ENCODE data around the gene IL3. TPM values are rescaled to one million over a fixed set of nuclear protein-coding genes. Genes with fewer than 3 reads are reported as not detected.

Gene IL3
- total and polyA plus RNA-seq, 2 experiments from 2014 or later = not detected

DNA sequence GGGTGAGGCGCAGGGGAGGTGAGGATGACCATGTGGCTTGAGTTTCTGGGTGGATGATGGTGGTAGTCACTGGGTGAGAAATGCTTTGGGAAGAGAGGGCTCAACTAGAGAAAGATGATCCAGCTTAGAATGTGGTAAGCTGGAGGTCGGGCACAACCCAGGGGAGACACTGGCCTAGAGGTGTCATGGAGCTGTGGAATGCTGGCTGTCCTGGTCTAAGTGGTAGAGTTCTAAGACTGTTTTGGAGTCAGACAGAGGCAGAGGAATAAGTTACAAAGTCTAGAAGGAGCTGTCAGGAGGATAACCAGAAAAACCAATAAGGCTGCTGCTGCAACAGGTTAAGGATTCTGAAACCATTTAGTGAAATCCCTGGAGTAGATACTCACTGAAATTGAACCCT is 29.8 kb upstream of the IL3 start (continued):
- TF ChIP-seq, protein P1, sequence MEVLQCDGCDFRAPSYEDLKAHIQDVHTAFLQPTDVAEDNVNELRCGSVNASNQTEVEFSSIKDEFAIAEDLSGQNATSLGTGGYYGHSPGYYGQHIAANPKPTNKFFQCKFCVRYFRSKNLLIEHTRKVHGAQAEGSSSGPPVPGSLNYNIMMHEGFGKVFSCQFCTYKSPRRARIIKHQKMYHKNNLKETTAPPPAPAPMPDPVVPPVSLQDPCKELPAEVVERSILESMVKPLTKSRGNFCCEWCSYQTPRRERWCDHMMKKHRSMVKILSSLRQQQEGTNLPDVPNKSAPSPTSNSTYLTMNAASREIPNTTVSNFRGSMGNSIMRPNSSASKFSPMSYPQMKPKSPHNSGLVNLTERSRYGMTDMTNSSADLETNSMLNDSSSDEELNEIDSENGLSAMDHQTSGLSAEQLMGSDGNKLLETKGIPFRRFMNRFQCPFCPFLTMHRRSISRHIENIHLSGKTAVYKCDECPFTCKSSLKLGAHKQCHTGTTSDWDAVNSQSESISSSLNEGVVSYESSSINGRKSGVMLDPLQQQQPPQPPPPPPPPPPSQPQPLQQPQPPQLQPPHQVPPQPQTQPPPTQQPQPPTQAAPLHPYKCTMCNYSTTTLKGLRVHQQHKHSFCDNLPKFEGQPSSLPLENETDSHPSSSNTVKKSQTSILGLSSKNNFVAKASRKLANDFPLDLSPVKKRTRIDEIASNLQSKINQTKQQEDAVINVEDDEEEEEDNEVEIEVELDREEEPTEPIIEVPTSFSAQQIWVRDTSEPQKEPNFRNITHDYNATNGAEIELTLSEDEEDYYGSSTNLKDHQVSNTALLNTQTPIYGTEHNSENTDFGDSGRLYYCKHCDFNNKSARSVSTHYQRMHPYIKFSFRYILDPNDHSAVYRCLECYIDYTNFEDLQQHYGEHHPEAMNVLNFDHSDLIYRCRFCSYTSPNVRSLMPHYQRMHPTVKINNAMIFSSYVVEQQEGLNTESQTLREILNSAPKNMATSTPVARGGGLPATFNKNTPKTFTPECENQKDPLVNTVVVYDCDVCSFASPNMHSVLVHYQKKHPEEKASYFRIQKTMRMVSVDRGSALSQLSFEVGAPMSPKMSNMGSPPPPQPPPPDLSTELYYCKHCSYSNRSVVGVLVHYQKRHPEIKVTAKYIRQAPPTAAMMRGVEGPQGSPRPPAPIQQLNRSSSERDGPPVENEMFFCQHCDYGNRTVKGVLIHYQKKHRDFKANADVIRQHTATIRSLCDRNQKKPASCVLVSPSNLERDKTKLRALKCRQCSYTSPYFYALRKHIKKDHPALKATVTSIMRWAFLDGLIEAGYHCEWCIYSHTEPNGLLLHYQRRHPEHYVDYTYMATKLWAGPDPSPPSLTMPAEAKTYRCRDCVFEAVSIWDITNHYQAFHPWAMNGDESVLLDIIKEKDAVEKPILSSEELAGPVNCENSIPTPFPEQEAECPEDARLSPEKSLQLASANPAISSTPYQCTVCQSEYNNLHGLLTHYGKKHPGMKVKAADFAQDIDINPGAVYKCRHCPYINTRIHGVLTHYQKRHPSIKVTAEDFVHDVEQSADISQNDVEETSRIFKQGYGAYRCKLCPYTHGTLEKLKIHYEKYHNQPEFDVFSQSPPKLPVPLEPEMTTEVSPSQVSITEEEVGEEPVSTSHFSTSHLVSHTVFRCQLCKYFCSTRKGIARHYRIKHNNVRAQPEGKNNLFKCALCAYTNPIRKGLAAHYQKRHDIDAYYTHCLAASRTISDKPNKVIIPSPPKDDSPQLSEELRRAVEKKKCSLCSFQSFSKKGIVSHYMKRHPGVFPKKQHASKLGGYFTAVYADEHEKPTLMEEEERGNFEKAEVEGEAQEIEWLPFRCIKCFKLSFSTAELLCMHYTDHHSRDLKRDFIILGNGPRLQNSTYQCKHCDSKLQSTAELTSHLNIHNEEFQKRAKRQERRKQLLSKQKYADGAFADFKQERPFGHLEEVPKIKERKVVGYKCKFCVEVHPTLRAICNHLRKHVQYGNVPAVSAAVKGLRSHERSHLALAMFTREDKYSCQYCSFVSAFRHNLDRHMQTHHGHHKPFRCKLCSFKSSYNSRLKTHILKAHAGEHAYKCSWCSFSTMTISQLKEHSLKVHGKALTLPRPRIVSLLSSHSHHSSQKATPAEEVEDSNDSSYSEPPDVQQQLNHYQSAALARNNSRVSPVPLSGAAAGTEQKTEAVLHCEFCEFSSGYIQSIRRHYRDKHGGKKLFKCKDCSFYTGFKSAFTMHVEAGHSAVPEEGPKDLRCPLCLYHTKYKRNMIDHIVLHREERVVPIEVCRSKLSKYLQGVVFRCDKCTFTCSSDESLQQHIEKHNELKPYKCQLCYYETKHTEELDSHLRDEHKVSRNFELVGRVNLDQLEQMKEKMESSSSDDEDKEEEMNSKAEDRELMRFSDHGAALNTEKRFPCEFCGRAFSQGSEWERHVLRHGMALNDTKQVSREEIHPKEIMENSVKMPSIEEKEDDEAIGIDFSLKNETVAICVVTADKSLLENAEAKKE (CRISPR knock-in tag; IDR thresholded peaks at IDR 0.05) = no peak
- TF ChIP-seq ZNF114 (CRISPR knock-in tag; IDR thresholded peaks at IDR 0.05) (no peak), POLR2AphosphoS5 (IDR thresholded peaks at IDR 0.05; ENCODE audit: low read depth) (no peak), CREB1 (CRISPR knock-in tag; IDR thresholded peaks at IDR 0.05; ENCODE audit: low read depth) (no peak), JUNB (IDR thresholded peaks at IDR 0.05; ENCODE audit: unreplicated experiment) (no peak), EZH2 (IDR thresholded peaks at IDR 0.05; ENCODE audit: low read depth, unreplicated experiment) (no peak), ZNF331 (CRISPR knock-in tag; IDR thresholded peaks at IDR 0.05; ENCODE audit: low read depth) (no peak), REST (IDR thresholded peaks at IDR 0.05; ENCODE audit: unreplicated experiment) (no peak)
- TF ChIP-seq, protein P2, sequence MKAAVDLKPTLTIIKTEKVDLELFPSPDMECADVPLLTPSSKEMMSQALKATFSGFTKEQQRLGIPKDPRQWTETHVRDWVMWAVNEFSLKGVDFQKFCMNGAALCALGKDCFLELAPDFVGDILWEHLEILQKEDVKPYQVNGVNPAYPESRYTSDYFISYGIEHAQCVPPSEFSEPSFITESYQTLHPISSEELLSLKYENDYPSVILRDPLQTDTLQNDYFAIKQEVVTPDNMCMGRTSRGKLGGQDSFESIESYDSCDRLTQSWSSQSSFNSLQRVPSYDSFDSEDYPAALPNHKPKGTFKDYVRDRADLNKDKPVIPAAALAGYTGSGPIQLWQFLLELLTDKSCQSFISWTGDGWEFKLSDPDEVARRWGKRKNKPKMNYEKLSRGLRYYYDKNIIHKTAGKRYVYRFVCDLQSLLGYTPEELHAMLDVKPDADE (IDR thresholded peaks at IDR 0.05) = no peak

All from GM23338 (cell line).